NT2/D1 (cell line): ENCODE data around the gene PIEZO1.

Source experiments
- DNase-seq: peaks from one replicate; pipeline ENCODE4 v3.0.0-alpha.2; 2011; ENCODE audit warnings: low read depth, low spot score
- H3K27me3 ChIP-seq: 2 replicates; pipeline ENCODE4 v1.6.0; 2011; ENCODE audit warnings: mild to moderate bottlenecking; ENCODE audit not compliant: insufficient read length, insufficient read depth
- H3K36me3 ChIP-seq: 2 replicates; pipeline ENCODE4 v1.6.1; 2011; ENCODE audit warnings: mild to moderate bottlenecking, low read length, mixed read lengths; ENCODE audit not compliant: insufficient read depth, insufficient read length
- H3K4me1 ChIP-seq: 2 replicates; pipeline ENCODE4 v1.5.1; 2011; ENCODE audit not compliant: insufficient read depth, insufficient read length
- H3K4me3 ChIP-seq: 2 replicates; pipeline ENCODE4 v1.5.1; 2011; ENCODE audit warnings: low read depth; ENCODE audit not compliant: insufficient read length
- H3K9ac ChIP-seq: 2 replicates; pipeline ENCODE4 v1.6.0; 2011; ENCODE audit warnings: low read depth; ENCODE audit not compliant: insufficient read length
- H3K9me3 ChIP-seq: 2 replicates; pipeline ENCODE4 v1.5.1; 2011; ENCODE audit warnings: mild to moderate bottlenecking, low read length; ENCODE audit not compliant: insufficient read depth
- SUZ12 ChIP-seq: IDR thresholded peaks from 2 replicates; pipeline ENCODE4 v1.6.1; 2011; ENCODE audit not compliant: insufficient read length, insufficient read depth; ENCODE audit errors: extremely low read depth
- YY1 ChIP-seq: IDR thresholded peaks from 2 replicates; pipeline ENCODE4 v1.6.1; 2011; ENCODE audit not compliant: insufficient read length, insufficient read depth
- ZNF274 ChIP-seq: IDR thresholded peaks from 2 replicates; pipeline ENCODE4 v1.6.1; 2011; ENCODE audit warnings: mild to moderate bottlenecking, low read depth, low read length

PIEZO1 gene

GRCh38 chr16:88754912-88755744, 29.9 kb downstream of the PIEZO1 start:
- no peak for TF ChIP-seq ZNF274
- no peak for TF ChIP-seq YY1
- no peak for TF ChIP-seq SUZ12
- H3K4me1 ChIP-seq, result peaks cover 42% of the 10 kb centered on the region
- peaks cover 5% of the 10 kb centered on the region for H3K27me3 ChIP-seq
- H3K4me3 ChIP-seq, result no peak overlapping the region
- peaks cover 47% of the 10 kb centered on the region for H3K36me3 ChIP-seq
- no peaks in the 10 kb centered on the region for H3K9me3 ChIP-seq
- peak; percentile 50 for DNase-seq
- H3K9ac ChIP-seq, result peak overlapping the region; percentile 70

GRCh38 chr16:88754109-88754911, 30.7 kb downstream of the PIEZO1 start:
- Histone ChIP-seq H3K27me3 (peaks cover 5% of the 10 kb centered on the region), H3K9me3 (no peaks in the 10 kb centered on the region), H3K9ac (peak overlapping the region; percentile 70), H3K4me3 (no peak overlapping the region), H3K36me3 (peaks cover 45% of the 10 kb centered on the region), H3K4me1 (peaks cover 35% of the 10 kb centered on the region)
- DNase-seq, result no peak
- TF ChIP-seq ZNF274, result no peak

- Histone ChIP-seq H3K27me3 (peaks cover 3% of the 10 kb centered on the region), H3K9me3 (no peaks in the 10 kb centered on the region), H3K9ac (no peak overlapping the region), H3K4me3 (no peak overlapping the region), H3K4me1 (peaks cover 29% of the 10 kb centered on the region), H3K36me3 (peaks cover 43% of the 10 kb centered on the region)
- no peak for DNase-seq
- no peak for TF ChIP-seq ZNF274
- TF ChIP-seq SUZ12, result no peak
- TF ChIP-seq YY1, result no peak
These were observed 31.4 kb downstream of the PIEZO1 start for GRCh38 chr16:88753602-88754001.

GRCh38 chr16:88753191-88753590, 31.8 kb downstream of the PIEZO1 start:
- TF ChIP-seq ZNF274 (no peak), YY1 (no peak), SUZ12 (no peak)
- H3K9me3 ChIP-seq, result no peaks in the 10 kb centered on the region
- H3K27me3 ChIP-seq, result no peaks in the 10 kb centered on the region
- H3K36me3 ChIP-seq, result peaks cover 43% of the 10 kb centered on the region
- peaks cover 27% of the 10 kb centered on the region for H3K4me1 ChIP-seq
- H3K4me3 ChIP-seq, result no peak overlapping the region
- no peak overlapping the region for H3K9ac ChIP-seq
- DNase-seq, result no peak

GRCh38 chr16:88752386-88753002, 32.5 kb downstream of the PIEZO1 start:
- TF ChIP-seq YY1, result no peak
- no peak for TF ChIP-seq ZNF274
- TF ChIP-seq SUZ12, result no peak
- Histone ChIP-seq H3K27me3 (no peaks in the 10 kb centered on the region), H3K4me3 (no peak overlapping the region), H3K36me3 (peaks cover 46% of the 10 kb centered on the region), H3K4me1 (peaks cover 30% of the 10 kb centered on the region), H3K9me3 (no peaks in the 10 kb centered on the region), H3K9ac (peak overlapping the region; percentile 50)
- no peak for DNase-seq

GRCh38 chr16:88750854-88751253, 34.2 kb downstream of the PIEZO1 start:
- no peak overlapping the region for H3K9ac ChIP-seq
- no peak for TF ChIP-seq SUZ12
- DNase-seq, result no peak

GRCh38 chr16:88749358-88749757, 35.7 kb downstream of the PIEZO1 start:
- H3K4me3 ChIP-seq, result no peak overlapping the region
- no peak for DNase-seq
- TF ChIP-seq SUZ12 (no peak), YY1 (no peak), ZNF274 (no peak)
- H3K9ac ChIP-seq, result no peak overlapping the region
- peaks cover 44% of the 10 kb centered on the region for H3K36me3 ChIP-seq
- H3K4me1 ChIP-seq, result peaks cover 28% of the 10 kb centered on the region
- no peaks in the 10 kb centered on the region for H3K27me3 ChIP-seq
- no peaks in the 10 kb centered on the region for H3K9me3 ChIP-seq

More at GRCh38 chr16:88750854-88751253, 34.2 kb downstream of the PIEZO1 start:
- no peak overlapping the region for H3K4me3 ChIP-seq
- peaks cover 35% of the 10 kb centered on the region for H3K4me1 ChIP-seq
- peaks cover 47% of the 10 kb centered on the region for H3K36me3 ChIP-seq
- no peaks in the 10 kb centered on the region for H3K9me3 ChIP-seq
- H3K27me3 ChIP-seq, result no peaks in the 10 kb centered on the region
